Regular cardiac myocyte (primary cell): ENCODE results near the gene SEZ6. TPM values are rescaled to one million over a fixed set of nuclear protein-coding genes. Genes with fewer than 3 reads are reported as not detected.

Experiments used
- total RNA-seq: library from RNA; depleted of rRNA; stranded (reverse); fragments of >200 nt; gene quantifications from 2 replicates; pipeline ENCODE4 v1.2.3, GENCODE V29; 2014

Gene SEZ6, protein sequence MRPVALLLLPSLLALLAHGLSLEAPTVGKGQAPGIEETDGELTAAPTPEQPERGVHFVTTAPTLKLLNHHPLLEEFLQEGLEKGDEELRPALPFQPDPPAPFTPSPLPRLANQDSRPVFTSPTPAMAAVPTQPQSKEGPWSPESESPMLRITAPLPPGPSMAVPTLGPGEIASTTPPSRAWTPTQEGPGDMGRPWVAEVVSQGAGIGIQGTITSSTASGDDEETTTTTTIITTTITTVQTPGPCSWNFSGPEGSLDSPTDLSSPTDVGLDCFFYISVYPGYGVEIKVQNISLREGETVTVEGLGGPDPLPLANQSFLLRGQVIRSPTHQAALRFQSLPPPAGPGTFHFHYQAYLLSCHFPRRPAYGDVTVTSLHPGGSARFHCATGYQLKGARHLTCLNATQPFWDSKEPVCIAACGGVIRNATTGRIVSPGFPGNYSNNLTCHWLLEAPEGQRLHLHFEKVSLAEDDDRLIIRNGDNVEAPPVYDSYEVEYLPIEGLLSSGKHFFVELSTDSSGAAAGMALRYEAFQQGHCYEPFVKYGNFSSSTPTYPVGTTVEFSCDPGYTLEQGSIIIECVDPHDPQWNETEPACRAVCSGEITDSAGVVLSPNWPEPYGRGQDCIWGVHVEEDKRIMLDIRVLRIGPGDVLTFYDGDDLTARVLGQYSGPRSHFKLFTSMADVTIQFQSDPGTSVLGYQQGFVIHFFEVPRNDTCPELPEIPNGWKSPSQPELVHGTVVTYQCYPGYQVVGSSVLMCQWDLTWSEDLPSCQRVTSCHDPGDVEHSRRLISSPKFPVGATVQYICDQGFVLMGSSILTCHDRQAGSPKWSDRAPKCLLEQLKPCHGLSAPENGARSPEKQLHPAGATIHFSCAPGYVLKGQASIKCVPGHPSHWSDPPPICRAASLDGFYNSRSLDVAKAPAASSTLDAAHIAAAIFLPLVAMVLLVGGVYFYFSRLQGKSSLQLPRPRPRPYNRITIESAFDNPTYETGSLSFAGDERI
- total RNA-seq: not detected in 2 replicates

DNA sequence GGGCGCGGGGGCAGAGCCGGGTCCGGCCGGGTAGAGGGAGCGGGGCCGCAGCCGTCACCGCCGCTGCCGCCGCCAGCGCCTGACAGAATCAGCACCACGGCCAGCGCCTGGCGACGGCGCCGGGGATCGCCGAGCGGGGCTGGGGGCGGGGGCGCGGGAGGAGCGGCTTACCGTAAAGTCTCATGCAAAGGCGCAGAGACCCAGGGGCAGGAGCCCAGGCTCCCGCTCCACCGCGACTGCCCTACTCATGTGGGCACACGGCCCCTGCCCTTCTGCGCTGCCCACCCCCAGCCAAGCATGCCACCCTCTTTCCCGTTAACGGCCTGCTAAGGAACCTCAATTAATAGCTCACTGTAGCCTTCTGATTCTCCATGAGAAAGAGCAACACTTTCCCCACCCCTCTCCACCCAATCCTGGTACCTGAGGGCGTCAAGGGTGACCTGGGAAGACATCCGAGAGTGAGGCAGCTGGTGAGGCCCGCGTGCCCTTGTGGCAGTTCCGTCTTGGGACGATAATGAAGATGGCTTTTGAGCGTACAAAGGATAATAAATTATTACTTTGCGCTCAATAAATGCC is at the start of gene SEZ6:
Gene SEZ6, minus strand, starts transcription at position 98 of the 576 bp plus-strand sequence. CDS start 164 bp downstream, outside the sequence.

DNA sequence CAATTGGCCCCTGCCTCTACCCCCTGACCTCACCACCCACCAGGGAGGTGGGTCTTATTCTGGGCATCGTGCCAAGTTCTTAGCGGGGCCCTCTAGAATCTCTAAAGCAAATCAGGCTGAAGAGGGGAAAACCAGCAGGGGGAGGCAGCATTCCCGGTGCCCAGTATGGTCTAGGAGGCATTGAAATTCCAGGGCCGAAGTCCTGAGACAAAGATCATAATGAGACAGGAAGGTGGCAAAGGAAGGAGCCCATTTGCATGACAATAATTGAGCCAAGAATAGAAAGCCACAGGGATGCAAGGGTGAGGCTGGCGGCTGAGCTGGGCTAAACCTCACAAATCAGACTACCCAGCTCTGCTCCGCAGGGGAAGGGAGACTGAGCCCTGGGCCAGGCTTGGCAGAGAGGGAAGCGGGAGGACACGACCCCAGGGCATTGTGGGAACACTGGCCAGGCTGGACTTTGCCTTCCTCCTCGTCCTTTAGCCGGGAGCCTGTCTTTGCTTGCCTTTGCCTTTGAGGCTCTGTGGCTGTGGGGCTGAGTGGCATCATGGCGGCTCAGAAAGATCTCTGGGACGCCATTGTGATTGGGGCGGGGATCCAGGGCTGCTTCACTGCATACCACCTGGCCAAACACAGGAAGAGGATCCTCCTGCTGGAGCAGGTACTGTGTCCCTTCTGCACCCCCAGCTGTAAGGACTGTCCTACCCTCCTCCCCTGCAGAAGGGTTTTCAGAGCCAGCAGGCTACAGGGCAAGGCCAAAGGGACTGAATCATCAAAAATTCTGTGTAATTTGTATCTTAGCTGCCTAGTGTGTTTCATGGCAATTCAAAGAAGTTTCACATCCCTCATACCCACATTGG is 37.1 kb upstream of the SEZ6 start, which contains the start of gene PIPOX:
Gene PIPOX, plus strand, starts transcription at position 463 of the 860 bp plus-strand sequence. Its CDS starts 85 bp downstream, at position 548.

GRCh38 chr17:28951428-28951990 is 54.3 kb downstream of the SEZ6 start, which contains the start of gene PHF12:
Gene PHF12, minus strand, starts transcription at chr17:28951518. Its CDS starts 558 bp downstream, at chr17:28950960.

Other genes starting within 250 kb of the SEZ6 start
- gene FAM222B, start 163.2 kb downstream of the SEZ6 start, total RNA-seq: 3.4 and 3.8 TPM in 2 replicates
- gene ERAL1, start 151.0 kb downstream of the SEZ6 start, total RNA-seq: 24.0 and 42.2 TPM in 2 replicates
- gene FLOT2, start 108.3 kb downstream of the SEZ6 start, total RNA-seq: 30.4 and 55.6 TPM in 2 replicates
- gene DHRS13, start 103.0 kb downstream of the SEZ6 start, total RNA-seq: 4.6 and 16.9 TPM in 2 replicates
- 10.5 and 13.0 TPM in 2 replicates for gene PHF12, start 54.5 kb downstream of the SEZ6 start, total RNA-seq
- gene PIPOX, start 37.1 kb upstream of the SEZ6 start, total RNA-seq: 0.96 and 5.1 TPM in 2 replicates
- 39.1 and 58.6 TPM in 2 replicates for gene MYO18A, start 174.4 kb upstream of the SEZ6 start, total RNA-seq
- 0.19 TPM in 1 of 2 replicates, not detected in the other for gene CRYBA1, start 240.8 kb upstream of the SEZ6 start, total RNA-seq